ENCODE results near the gene GPR108. TPM values are rescaled to one million over a fixed set of nuclear protein-coding genes. Genes with fewer than 3 reads are reported as not detected.

GPR108 gene
- total and polyA plus RNA-seq, 2 of the 8 experiments (the other 6 are each of a cell fraction or from before 2014, with no cell fraction given) = 34.9 to 46.0 TPM

GRCh38 chr19:6731822-6732221 lies 5.6 kb downstream of the GPR108 start (continued):
- no peak for TF ChIP-seq TAF1 (IDR thresholded peaks at IDR 0.05; ENCODE audit: low read depth, low read length)
- TF ChIP-seq EP300 (IDR thresholded peaks at IDR 0.05; ENCODE audit: borderline replicate concordance in 1 of 2, low read depth in 2 of 2, low read length in 2 of 2) = no peak
- TF ChIP-seq FOSL1 (IDR thresholded peaks at IDR 0.05; ENCODE audit: insufficient read depth, low read depth, low read length) = no peak
- TF ChIP-seq RNF2 (IDR thresholded peaks at IDR 0.05; ENCODE audit: borderline replicate concordance, low read depth, low read length, missing control alignments, poor library complexity, severe bottlenecking) = no peak
- TF ChIP-seq SIN3A (conservative IDR thresholded peaks at IDR 0.05 in 1 of 2, IDR thresholded peaks at IDR 0.05 in 1 of 2; ENCODE audit: low read depth in 1 of 2, low read length in 2 of 2) = no peak
